ENCODE results near the gene HGD.

GRCh38 chr3:120604382-120604781 is 77.7 kb downstream of the HGD start:
- TF ChIP-seq EGR1 (IDR thresholded peaks at IDR 0.05; ENCODE audit: low read depth), result no peak
- TF ChIP-seq CTCF (IDR thresholded peaks at IDR 0.05 in 2 of 3, conservative IDR thresholded peaks at IDR 0.05 in 1 of 3; ENCODE audit: borderline replicate concordance in 1 of 3, insufficient read depth in 1 of 3, low read depth in 2 of 3, low read length in 2 of 3), result no peak
- TF ChIP-seq EZH2 (IDR thresholded peaks at IDR 0.05), result no peak
- no peak for TF ChIP-seq TCF7L2 (IDR thresholded peaks at IDR 0.05; ENCODE audit: borderline replicate concordance, extremely low read depth, insufficient read depth, insufficient read length)
- no peak for TF ChIP-seq SP1 (IDR thresholded peaks at IDR 0.05; ENCODE audit: low read depth)
